G401 (cell line): ENCODE data around the gene SEC24B. TPM values are rescaled to one million over a fixed set of nuclear protein-coding genes. Genes with fewer than 3 reads are reported as not detected.
"Not testable (repeated sequence)": the region's sequence is repeated elsewhere in the genome, so short reads cannot be mapped to it uniquely, and the experiment has no call there.

Experiments used
- DNase-seq: peaks from one replicate; pipeline ENCODE4 v3.0.0-alpha.2; 2015; ENCODE audit warnings: low spot score
- in situ Hi-C: cut with HindIII; loops from 2 replicates; pipeline ENCODE4 v1.10.0; 2016; ENCODE audit warnings: low sequenced_read_pairs, mixed read lengths
- total RNA-seq: library from RNA; depleted of rRNA; stranded (reverse); fragments of >200 nt; shearing (Covaris generic); gene quantifications from 2 replicates; pipeline ENCODE4 v1.2.3, GENCODE V29; 2014; rRNA removed

SEC24B gene
- total RNA-seq, 1 experiment from 2014 or later, result 6.4 TPM

DNA sequence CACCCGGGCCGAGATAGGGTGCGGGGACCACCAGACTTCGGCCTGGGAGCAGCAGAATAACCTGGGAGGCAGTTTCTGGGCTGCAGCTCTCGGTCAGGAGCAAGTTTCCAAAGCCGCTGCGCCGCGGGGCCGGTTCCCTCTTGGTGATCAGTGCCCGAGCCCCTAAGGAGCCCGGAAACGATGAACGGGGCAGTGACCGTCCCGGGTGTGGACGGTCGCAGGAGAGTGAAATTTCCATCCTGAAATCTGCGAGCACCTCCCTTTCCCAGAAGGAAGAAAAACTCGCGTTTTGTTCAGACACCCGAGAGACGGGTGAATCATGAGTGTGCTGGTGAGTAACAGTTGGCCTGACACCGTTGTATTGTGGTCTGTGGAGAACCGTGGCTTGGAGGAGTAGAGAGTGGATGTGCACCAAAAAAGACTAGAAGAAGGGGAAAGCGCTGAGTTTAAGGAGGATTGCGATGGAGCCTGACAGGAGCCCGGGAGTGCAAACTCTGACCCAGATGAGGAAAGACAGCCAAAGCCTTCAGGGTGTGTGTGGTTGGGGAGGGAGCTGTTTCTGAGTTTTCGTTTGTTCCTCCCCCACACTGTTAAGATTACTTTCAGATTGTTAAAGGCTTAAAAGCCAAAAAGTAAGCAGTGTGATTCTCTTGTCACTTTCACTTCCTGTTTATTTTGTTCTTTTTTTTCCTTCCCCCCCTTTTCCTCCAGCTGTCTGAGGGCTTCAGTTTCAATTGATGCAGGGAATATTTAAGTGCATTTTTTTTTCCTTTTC lies 127.3 kb downstream of the SEC24B start:
- DNase-seq, result peak; percentile 15
- in situ Hi-C loops, result no loop called here

DNA sequence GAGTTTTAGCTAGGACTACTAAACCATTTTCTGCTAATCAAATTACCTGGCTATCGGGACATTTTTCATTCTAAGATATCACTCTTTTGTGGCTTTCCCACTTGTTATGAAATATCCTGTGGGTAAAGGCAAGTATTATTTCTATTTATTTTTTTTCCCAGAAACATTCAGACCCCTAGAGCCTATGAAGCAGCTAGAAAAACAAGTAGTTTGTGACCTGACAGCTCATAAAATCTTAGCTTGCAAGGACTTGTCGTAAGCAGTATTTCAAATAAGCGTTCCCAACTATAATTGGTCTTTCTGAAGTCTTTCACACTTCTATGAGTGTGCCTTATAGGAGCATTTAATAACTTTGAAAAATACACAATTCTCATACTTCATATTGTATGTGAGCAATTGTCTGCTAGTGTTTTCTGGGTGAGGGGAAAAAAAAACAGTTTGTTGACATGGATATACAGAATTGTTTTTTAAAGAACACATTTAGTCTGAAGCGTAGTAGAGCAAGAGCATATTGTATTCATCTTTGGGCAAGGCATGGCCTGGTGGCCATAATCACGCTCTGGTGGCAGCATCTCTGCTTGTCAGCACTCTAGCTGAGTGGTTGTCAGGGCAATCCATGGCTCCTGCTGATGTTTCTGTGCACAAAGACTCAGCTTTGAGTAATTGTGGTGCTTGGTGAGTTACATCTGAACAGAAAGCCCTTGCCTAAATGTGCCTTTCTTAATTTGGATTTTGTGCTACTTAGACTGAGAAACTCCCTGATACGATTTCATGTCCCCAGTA lies 129.0 kb downstream of the SEC24B start:
- DNase-seq, result no peak
- in situ Hi-C loops, result no loop called here

DNA sequence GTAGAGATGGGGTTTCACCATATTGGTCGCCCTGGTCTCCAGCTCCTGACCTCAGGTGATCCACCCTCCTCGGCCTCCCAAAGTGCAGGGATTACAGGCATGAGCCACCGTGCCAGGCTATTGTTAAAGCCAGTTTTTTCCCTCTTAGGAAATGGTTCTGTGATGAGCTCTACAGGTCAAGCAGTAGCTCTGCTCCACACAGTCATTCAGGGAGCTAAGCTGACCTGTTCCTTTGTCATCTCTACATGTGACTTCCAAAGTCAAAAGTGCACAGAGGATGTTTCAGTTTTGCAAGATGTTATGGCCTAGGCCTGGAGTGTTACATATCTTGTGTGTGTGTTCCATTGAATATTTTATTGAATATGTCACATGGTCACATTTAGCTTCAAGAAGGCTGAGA lies 137.9 kb downstream of the SEC24B start:
- in situ Hi-C loops, result no loop called here
- no peak for DNase-seq

DNA sequence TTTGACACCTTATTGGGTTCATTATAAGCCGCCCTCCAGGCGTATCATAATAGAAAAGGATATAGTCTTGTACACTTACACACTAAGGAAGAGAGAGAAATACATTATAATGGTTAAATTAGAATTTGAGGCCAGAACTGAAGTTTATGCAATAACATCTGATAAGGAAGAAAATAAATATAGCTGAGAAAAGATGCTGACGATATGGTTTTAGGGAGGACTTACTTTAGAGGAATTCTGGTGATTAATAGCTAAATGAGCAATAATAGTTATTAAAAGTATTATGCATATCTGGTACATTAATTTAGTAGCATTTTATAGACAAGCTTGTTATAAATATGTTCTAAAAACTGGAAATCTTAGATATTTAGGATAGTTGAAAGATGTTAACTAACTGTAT lies 138.5 kb downstream of the SEC24B start:
- no peak for DNase-seq
- in situ Hi-C loops, result no loop called here

GRCh38 chr4:109574443-109574850 lies 140.8 kb downstream of the SEC24B start:
- in situ Hi-C loops, result no loop called here
- no peak for DNase-seq

DNA sequence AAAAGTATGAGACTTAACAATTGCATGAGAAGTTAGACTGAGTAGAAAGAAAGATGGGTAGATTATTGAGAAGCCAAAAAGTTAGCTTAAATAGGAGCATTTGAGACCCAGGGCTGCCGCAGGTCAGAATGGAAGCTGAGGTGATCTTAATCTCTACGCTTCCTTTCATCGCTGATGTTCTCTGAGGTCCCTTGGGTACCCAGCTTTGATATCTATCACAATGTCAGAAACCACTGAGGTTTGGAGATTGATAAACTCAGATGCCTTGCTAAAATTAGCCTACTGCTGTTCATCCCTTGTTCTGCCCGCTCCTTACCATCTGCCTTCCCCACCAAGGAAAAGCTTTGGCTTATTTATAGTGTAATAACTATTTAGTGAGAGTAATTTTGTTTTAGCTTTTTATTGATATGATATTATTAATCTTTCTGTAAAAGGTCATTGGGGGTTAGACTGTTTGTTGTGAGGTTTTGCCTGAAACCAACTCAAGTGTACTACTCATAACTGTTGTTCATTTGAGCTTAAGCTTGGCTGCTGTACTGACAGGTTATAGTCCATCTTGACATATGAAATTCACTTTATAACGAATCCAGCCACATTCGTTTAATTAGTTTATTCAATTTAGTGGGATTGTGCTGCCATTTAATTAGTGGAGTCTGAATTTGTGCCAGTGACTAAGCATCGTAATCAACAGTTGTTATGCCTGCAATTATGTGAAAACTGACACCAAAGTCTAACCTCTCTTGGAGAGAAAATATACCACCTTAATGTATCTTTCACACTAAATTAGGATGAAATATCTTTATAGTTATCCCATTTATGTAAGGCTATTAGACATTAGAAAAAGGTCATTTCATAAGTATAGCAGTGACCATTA lies 141.6 kb downstream of the SEC24B start:
- DNase-seq, result no peak
- in situ Hi-C loops, result no loop called here

GRCh38 chr4:109576462-109576861 lies 142.8 kb downstream of the SEC24B start:
- no peak for DNase-seq
- in situ Hi-C loops, result no loop called here

- no peak for DNase-seq
- in situ Hi-C loops, result no loop called here
Measured at GRCh38 chr4:109578846-109579245, 145.2 kb downstream of the SEC24B start.

DNA sequence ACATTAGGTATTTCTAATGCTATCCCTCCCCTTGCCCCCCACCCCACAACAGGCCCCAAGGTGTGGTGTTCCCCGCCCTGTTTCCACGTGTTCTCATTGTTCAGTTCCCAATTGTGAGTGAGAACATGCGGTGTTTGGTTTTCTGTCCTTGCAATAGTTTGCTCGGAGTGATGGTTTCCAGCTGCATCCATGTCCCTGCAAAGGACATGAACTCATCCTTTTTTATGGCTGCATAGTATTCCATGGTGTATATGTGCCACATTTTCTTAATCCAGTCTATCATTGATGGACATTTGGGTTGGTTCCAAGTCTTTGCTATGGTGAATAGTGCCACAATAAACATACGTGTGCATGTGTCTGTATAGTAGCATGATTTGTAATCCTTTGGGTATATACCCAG lies 146.4 kb downstream of the SEC24B start:
- DNase-seq, in situ Hi-C loops: not testable (repeated sequence)

GRCh38 chr4:109588176-109588575 lies 154.6 kb downstream of the SEC24B start:
- in situ Hi-C loops, result no loop called here
- DNase-seq, result no peak

DNA sequence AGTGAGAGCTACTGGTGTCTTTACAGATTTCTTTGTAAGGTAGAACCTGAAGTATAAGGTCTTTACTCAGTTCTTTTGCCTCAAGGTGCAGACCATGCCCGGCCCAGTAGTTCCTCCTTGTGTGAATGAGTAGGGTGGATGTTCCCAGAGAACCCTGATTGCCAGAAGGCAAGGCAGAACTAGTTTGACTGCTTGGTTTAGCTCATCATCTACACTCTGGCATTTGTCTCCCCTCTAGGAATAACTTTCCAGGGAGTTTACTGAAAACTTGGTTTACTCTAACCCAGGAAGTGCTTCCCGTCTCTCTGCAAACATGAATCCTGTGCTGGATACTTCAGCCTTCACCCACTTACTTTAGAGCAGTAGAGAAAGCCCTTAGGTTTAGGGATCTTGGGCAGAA lies 155.5 kb downstream of the SEC24B start:
- in situ Hi-C loops, result no loop called here
- DNase-seq, result no peak

DNA sequence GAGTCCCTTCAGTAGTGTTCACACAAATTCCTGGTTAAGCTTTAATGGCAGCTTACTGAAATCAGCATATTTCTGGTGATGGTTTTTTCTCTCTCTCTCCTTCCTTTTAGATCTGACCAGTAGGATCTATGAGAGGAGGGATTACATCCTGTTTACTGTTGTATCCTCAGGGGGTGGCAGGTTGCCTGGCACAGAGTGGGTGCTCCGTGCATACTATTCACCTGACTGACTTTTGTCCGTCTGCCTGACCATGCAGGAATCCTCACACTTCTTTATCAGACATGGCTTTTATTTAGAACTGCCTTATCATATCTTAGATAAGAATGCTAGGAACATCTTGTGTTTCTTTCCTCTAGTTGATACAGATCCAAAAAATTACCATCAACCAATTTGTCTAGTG lies 156.0 kb downstream of the SEC24B start:
- DNase-seq, result no peak
- in situ Hi-C loops, result no loop called here

Other genes with a start within 250 kb of the SEC24B start
- not detected in 2 replicates for gene COL25A1, start 131.2 kb upstream of the SEC24B start, total RNA-seq
- gene MCUB, start 126.4 kb downstream of the SEC24B start, total RNA-seq, result 21.0 and 50.2 TPM in 2 replicates